ENCODE data around the gene PPP1R3F.
"Not testable (repeated sequence)": the region's sequence is repeated elsewhere in the genome, so short reads cannot be mapped to it uniquely, and the experiment has no call there.

PPP1R3F gene

GRCh38 chrX:49316085-49316484 lies 46.5 kb downstream of the PPP1R3F start:
- DNase-seq (ENCODE audit: low read depth), result no peak

GRCh38 chrX:49321737-49322136 lies 52.1 kb downstream of the PPP1R3F start, which contains the start of gene GAGE12J:
TSS of gene GAGE12J (plus strand) at chrX:49322037. CDS start at chrX:49323194, 1,157 bp downstream.
- DNase-seq (ENCODE audit: low read depth), result not testable (repeated sequence)

GRCh38 chrX:49322266-49322665 lies 52.7 kb downstream of the PPP1R3F start:
- DNase-seq (ENCODE audit: low read depth), result not testable (repeated sequence)

- not testable (repeated sequence) for DNase-seq (ENCODE audit: low read depth)
These were observed 54.1 kb downstream of the PPP1R3F start for GRCh38 chrX:49323735-49324134.

GRCh38 chrX:49330421-49330820 lies 60.8 kb downstream of the PPP1R3F start:
- DNase-seq (ENCODE audit: low read depth), result not testable (repeated sequence)

GRCh38 chrX:49331282-49331681 lies 61.7 kb downstream of the PPP1R3F start, which contains the start of gene GAGE13:
TSS of gene GAGE13 (plus strand) at chrX:49331582. CDS start at chrX:49332738, 1,156 bp downstream.
- not testable (repeated sequence) for DNase-seq (ENCODE audit: low read depth)

- not testable (repeated sequence) for DNase-seq (ENCODE audit: low read depth)
These were observed 62.2 kb downstream of the PPP1R3F start for GRCh38 chrX:49331841-49332240.
